ENCODE results near the gene FYB1. TPM values are rescaled to one million over a fixed set of nuclear protein-coding genes. Genes with fewer than 3 reads are reported as not detected.
A peak's percentile ranks its signal among the peaks of the same experiment; 100 is the strongest.

Gene FYB1
- polyA plus RNA-seq, 2 donors = 0.86 to 1.4 TPM

GRCh38 chr5:39072925-39073766 lies 146.2 kb downstream of the FYB1 start:
- Histone ChIP-seq H3K36me3 (ENCODE audit: control insufficient read depth in 2 of 2, insufficient read depth in 2 of 2, low read length in 1 of 2) (no peaks in the 10 kb centered on the region), H3K27me3 (ENCODE audit: control insufficient read depth in 1 of 2, insufficient read depth in 2 of 2, low read length in 2 of 2) (no peaks in the 10 kb centered on the region), H3K9me3 (ENCODE audit: control insufficient read depth in 2 of 2, insufficient read depth in 1 of 2, low read depth in 1 of 2, low read length in 1 of 2) (no peaks in the 10 kb centered on the region), H3K4me1 (ENCODE audit: control insufficient read depth in 2 of 2, insufficient read depth in 2 of 2, low read length in 1 of 2) (no peaks in the 10 kb centered on the region), H3K27ac (ENCODE audit: low read depth in 2 of 2, low read length in 1 of 2) (peak overlapping the region; percentile 97 to 100), H3K4me3 (ENCODE audit: low read depth in 1 of 2, low read length in 2 of 2) (peak overlapping the region; percentile 82 to 86)
- WGBS, 2 donors = 3% methylated on average over 27 of the region's 27 CpGs

DNA sequence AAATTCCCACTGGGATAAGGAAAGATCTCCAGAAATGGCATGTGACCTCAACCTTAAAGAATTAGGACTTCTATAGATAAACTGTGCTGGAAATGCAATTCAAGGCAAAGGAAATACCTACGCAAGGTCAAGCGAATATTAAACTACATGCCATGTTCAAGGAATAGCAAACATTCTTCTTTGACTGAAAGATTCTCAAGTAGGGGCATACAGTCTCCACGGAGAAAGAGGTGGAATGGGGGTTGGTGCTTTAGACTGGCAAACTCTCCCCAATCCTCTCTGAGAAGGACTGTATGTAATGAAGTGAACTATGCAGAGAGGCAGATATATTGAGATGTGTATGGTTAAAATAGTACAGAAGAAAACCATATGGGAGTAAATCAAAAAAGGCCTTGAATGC lies 151.3 kb downstream of the FYB1 start:
- WGBS, 2 donors = 95 to 96% methylated on average over 3 of the region's 3 CpGs
- Histone ChIP-seq H3K4me1 (ENCODE audit: control insufficient read depth in 2 of 2, insufficient read depth in 2 of 2, low read length in 1 of 2) (no peaks in the 10 kb centered on the region), H3K27me3 (ENCODE audit: control insufficient read depth in 1 of 2, insufficient read depth in 2 of 2, low read length in 2 of 2) (no peaks in the 10 kb centered on the region), H3K9me3 (ENCODE audit: control insufficient read depth in 2 of 2, insufficient read depth in 1 of 2, low read depth in 1 of 2, low read length in 1 of 2) (no peaks in the 10 kb centered on the region), H3K36me3 (ENCODE audit: control insufficient read depth in 2 of 2, insufficient read depth in 2 of 2, low read length in 1 of 2) (no peaks in the 10 kb centered on the region), H3K27ac (ENCODE audit: low read depth in 2 of 2, low read length in 1 of 2) (no peak overlapping the region), H3K4me3 (ENCODE audit: low read depth in 1 of 2, low read length in 2 of 2) (no peak overlapping the region)

DNA sequence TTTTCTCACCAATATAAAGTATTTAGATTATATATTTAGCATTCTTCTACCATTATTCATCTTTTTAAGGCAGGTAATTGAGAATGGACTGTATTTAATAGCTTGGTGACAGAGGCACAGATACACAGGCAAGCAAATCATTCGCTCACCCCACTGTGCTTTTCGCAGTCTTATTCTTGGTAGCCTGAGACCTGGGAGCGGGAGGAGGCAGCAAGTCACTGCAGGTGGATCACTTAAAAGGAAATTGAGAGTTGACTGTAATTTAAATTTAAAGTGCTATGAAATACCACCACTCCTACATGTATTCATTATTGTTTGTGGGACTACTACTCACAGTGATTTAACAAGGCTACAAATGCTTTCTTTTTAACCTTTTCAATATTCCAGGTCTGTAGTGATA lies 154.9 kb downstream of the FYB1 start:
- H3K4me3 ChIP-seq (ENCODE audit: low read depth in 1 of 2, low read length in 2 of 2) = no peak overlapping the region
- no peaks in the 10 kb centered on the region for H3K9me3 ChIP-seq (ENCODE audit: control insufficient read depth in 2 of 2, insufficient read depth in 1 of 2, low read depth in 1 of 2, low read length in 1 of 2)
- no peaks in the 10 kb centered on the region for H3K36me3 ChIP-seq (ENCODE audit: control insufficient read depth in 2 of 2, insufficient read depth in 2 of 2, low read length in 1 of 2)
- H3K27me3 ChIP-seq (ENCODE audit: control insufficient read depth in 1 of 2, insufficient read depth in 2 of 2, low read length in 2 of 2) = no peaks in the 10 kb centered on the region
- WGBS, 2 donors = 96 to 97% methylated on average over 3 of the region's 3 CpGs
- no peaks in the 10 kb centered on the region for H3K4me1 ChIP-seq (ENCODE audit: control insufficient read depth in 2 of 2, insufficient read depth in 2 of 2, low read length in 1 of 2)
- H3K27ac ChIP-seq (ENCODE audit: low read depth in 2 of 2, low read length in 1 of 2) = no peak overlapping the region

GRCh38 chr5:39063037-39063436 lies 156.3 kb downstream of the FYB1 start:
- Histone ChIP-seq H3K4me3 (ENCODE audit: low read depth in 1 of 2, low read length in 2 of 2) (no peak overlapping the region), H3K36me3 (ENCODE audit: control insufficient read depth in 2 of 2, insufficient read depth in 2 of 2, low read length in 1 of 2) (no peaks in the 10 kb centered on the region), H3K27ac (ENCODE audit: low read depth in 2 of 2, low read length in 1 of 2) (no peak overlapping the region), H3K4me1 (ENCODE audit: control insufficient read depth in 2 of 2, insufficient read depth in 2 of 2, low read length in 1 of 2) (no peaks in the 10 kb centered on the region), H3K27me3 (ENCODE audit: control insufficient read depth in 1 of 2, insufficient read depth in 2 of 2, low read length in 2 of 2) (no peaks in the 10 kb centered on the region), H3K9me3 (ENCODE audit: control insufficient read depth in 2 of 2, insufficient read depth in 1 of 2, low read depth in 1 of 2, low read length in 1 of 2) (no peaks in the 10 kb centered on the region)
- WGBS, 2 donors = 56 to 62% methylated on average over 2 of the region's 2 CpGs

DNA sequence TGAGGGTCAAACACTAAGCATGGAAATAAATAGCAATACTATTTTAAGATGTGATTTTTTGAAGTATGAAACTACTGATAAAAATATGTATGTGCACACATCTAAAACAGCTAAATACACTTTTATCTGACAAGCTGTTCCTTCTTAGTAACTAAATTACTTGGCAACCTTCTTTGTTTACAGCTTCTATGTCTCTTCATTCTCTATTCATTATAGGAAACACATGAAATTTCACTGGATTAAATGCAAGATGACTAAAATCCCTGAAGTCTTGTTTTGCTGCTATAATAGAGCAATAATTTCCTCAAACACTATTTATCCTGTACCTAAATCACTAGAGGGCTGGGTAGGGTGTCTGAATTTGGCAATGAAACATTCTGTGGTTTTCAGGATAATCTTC lies 156.8 kb downstream of the FYB1 start:
- Histone ChIP-seq H3K4me1 (ENCODE audit: control insufficient read depth in 2 of 2, insufficient read depth in 2 of 2, low read length in 1 of 2) (no peaks in the 10 kb centered on the region), H3K27ac (ENCODE audit: low read depth in 2 of 2, low read length in 1 of 2) (no peak overlapping the region), H3K36me3 (ENCODE audit: control insufficient read depth in 2 of 2, insufficient read depth in 2 of 2, low read length in 1 of 2) (no peaks in the 10 kb centered on the region), H3K27me3 (ENCODE audit: control insufficient read depth in 1 of 2, insufficient read depth in 2 of 2, low read length in 2 of 2) (no peaks in the 10 kb centered on the region), H3K4me3 (ENCODE audit: low read depth in 1 of 2, low read length in 2 of 2) (no peak overlapping the region), H3K9me3 (ENCODE audit: control insufficient read depth in 2 of 2, insufficient read depth in 1 of 2, low read depth in 1 of 2, low read length in 1 of 2) (no peaks in the 10 kb centered on the region)

DNA sequence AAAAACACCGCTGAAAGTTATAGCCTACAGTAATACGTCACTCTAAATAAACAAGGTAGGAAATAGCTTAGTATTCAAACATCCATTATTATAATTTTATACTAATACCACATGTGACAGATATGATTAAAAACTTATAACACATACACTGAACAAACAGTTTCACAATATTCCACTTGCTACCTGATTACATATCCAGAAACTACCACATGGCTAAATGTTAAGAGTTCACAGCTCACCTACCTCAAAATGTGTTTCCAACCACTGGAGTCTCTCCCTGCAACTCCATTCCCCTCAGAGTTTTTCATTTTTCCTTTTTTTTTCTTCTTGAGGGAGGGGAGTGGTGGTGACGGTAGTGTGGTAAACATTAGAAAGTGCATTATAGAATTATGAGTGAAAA lies 157.3 kb downstream of the FYB1 start:
- 71 to 79% methylated on average over 3 of the region's 3 CpGs for WGBS, 2 donors
- Histone ChIP-seq H3K4me1 (ENCODE audit: control insufficient read depth in 2 of 2, insufficient read depth in 2 of 2, low read length in 1 of 2) (no peaks in the 10 kb centered on the region), H3K27ac (ENCODE audit: low read depth in 2 of 2, low read length in 1 of 2) (no peak overlapping the region), H3K27me3 (ENCODE audit: control insufficient read depth in 1 of 2, insufficient read depth in 2 of 2, low read length in 2 of 2) (no peaks in the 10 kb centered on the region), H3K36me3 (ENCODE audit: control insufficient read depth in 2 of 2, insufficient read depth in 2 of 2, low read length in 1 of 2) (no peaks in the 10 kb centered on the region), H3K4me3 (ENCODE audit: low read depth in 1 of 2, low read length in 2 of 2) (no peak overlapping the region), H3K9me3 (ENCODE audit: control insufficient read depth in 2 of 2, insufficient read depth in 1 of 2, low read depth in 1 of 2, low read length in 1 of 2) (no peaks in the 10 kb centered on the region)

GRCh38 chr5:39059064-39059463 lies 160.3 kb downstream of the FYB1 start:
- 65% methylated on average over 2 of the region's 2 CpGs for WGBS, 2 donors
- Histone ChIP-seq H3K9me3 (ENCODE audit: control insufficient read depth in 2 of 2, insufficient read depth in 1 of 2, low read depth in 1 of 2, low read length in 1 of 2) (no peaks in the 10 kb centered on the region), H3K4me1 (ENCODE audit: control insufficient read depth in 2 of 2, insufficient read depth in 2 of 2, low read length in 1 of 2) (no peaks in the 10 kb centered on the region), H3K4me3 (ENCODE audit: low read depth in 1 of 2, low read length in 2 of 2) (no peak overlapping the region), H3K27ac (ENCODE audit: low read depth in 2 of 2, low read length in 1 of 2) (no peak overlapping the region), H3K27me3 (ENCODE audit: control insufficient read depth in 1 of 2, insufficient read depth in 2 of 2, low read length in 2 of 2) (no peaks in the 10 kb centered on the region), H3K36me3 (ENCODE audit: control insufficient read depth in 2 of 2, insufficient read depth in 2 of 2, low read length in 1 of 2) (no peaks in the 10 kb centered on the region)

DNA sequence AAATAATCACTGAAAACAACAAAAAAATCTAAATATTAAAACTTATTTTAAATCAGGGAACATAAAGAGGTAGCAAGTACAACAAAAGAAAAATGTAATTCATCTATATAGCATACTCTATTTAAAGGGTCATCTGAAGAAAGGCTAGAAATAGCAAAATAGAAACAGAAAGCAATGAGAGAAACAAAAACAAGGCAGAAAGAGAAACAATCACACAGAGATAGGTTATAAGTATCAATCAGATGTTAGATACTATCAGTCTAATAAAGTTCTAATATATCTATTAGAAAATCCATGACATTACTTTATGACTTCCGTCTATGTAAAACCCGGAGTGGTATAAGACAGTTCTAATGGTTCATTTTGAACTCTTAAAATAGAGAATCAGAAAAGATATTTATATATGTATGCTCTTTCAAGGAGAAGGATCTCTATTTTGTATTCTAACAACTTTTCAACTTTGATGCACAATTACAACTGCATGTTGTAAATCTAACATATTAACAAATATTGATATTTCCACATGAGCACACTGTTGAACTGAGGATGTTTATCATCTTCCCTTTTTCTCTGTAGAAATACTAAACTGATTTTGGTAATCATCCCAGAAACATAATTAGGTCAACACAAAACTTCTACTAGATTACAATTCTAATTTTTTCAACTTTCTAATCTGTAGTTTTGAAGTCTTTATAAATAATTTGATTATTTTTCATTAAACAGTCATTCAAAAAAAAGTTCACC lies 161.0 kb downstream of the FYB1 start:
- Histone ChIP-seq H3K27me3 (ENCODE audit: control insufficient read depth in 1 of 2, insufficient read depth in 2 of 2, low read length in 2 of 2) (no peaks in the 10 kb centered on the region), H3K4me1 (ENCODE audit: control insufficient read depth in 2 of 2, insufficient read depth in 2 of 2, low read length in 1 of 2) (no peaks in the 10 kb centered on the region), H3K4me3 (ENCODE audit: low read depth in 1 of 2, low read length in 2 of 2) (no peak overlapping the region), H3K9me3 (ENCODE audit: control insufficient read depth in 2 of 2, insufficient read depth in 1 of 2, low read depth in 1 of 2, low read length in 1 of 2) (no peaks in the 10 kb centered on the region), H3K36me3 (ENCODE audit: control insufficient read depth in 2 of 2, insufficient read depth in 2 of 2, low read length in 1 of 2) (no peaks in the 10 kb centered on the region), H3K27ac (ENCODE audit: low read depth in 2 of 2, low read length in 1 of 2) (no peak overlapping the region)
- 62 to 65% methylated on average over 2 of the region's 2 CpGs for WGBS, 2 donors

DNA sequence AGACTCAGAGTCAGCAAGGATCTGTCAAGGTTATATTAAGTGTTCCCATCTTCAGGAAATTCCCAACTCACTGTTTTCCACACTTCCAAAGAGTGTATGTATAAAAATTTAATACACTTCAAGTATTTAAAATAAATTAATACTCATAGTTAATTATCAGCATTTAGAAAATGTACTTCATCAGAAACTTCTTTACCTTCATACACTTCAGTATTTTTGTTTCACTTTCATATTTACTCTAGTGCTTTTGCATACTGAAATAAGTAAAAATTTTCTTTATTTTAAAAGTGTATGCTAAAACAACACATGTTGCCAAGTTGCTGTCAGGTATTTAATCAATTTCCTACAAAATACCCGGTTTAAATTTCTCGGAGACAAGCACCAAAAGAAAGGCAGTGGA lies 161.6 kb downstream of the FYB1 start:
- H3K4me3 ChIP-seq (ENCODE audit: low read depth in 1 of 2, low read length in 2 of 2) = no peak overlapping the region
- no peaks in the 10 kb centered on the region for H3K36me3 ChIP-seq (ENCODE audit: control insufficient read depth in 2 of 2, insufficient read depth in 2 of 2, low read length in 1 of 2)
- no peaks in the 10 kb centered on the region for H3K27me3 ChIP-seq (ENCODE audit: control insufficient read depth in 1 of 2, insufficient read depth in 2 of 2, low read length in 2 of 2)
- WGBS, 2 donors = 1 to 4% methylated on average over 2 of the region's 2 CpGs
- no peaks in the 10 kb centered on the region for H3K9me3 ChIP-seq (ENCODE audit: control insufficient read depth in 2 of 2, insufficient read depth in 1 of 2, low read depth in 1 of 2, low read length in 1 of 2)
- no peaks in the 10 kb centered on the region for H3K4me1 ChIP-seq (ENCODE audit: control insufficient read depth in 2 of 2, insufficient read depth in 2 of 2, low read length in 1 of 2)
- no peak overlapping the region for H3K27ac ChIP-seq (ENCODE audit: low read depth in 2 of 2, low read length in 1 of 2)

Data from esophagus (tissue), 2 donors.